Suprapubic skin (tissue), 4 donors: ENCODE data around the gene RAPGEF4.

Experiments
- EP300 ChIP-seq: sonication (generic); formaldehyde crosslinking; IDR thresholded peaks from one replicate; pipeline ENCODE4 v1.6.1; 2017; ENCODE audit warnings: antibody characterized with exemption
- POLR2A ChIP-seq, 2 donors: fragments of 450-650 bp; IDR thresholded peaks; one replicate each; pipeline ENCODE4 v1.6.1; 2017; ENCODE audit warnings: antibody characterized with exemption in 2 of 2, mild to moderate bottlenecking in 2 of 2, moderate library complexity in 2 of 2
- POLR2AphosphoS5 ChIP-seq, 3 donors: sonication (generic); formaldehyde crosslinking; IDR thresholded peaks; one replicate each; pipeline ENCODE4 v1.6.1; 2017; ENCODE audit warnings: antibody characterized with exemption in 3 of 3
- TF ChIP-seq, protein P1 (sequence below), 2 donors: fragments of 200-600 bp in 1 of 2; fragments of 450-650 bp in 1 of 2; sonication (generic) in 1 of 2; IDR thresholded peaks; one replicate each; pipeline ENCODE4 v1.5.1; 2016 to 2019; ENCODE audit warnings: antibody characterized with exemption in 2 of 2, mild to moderate bottlenecking in 1 of 2, moderate library complexity in 1 of 2

GRCh38 chr2:173095356-173095755, 359.7 kb downstream of the RAPGEF4 start:
- TF ChIP-seq POLR2A (IDR thresholded peaks at IDR 0.05) (no peak), POLR2AphosphoS5 (IDR thresholded peaks at IDR 0.05) (no peak), EP300 (no peak)
- TF ChIP-seq, protein P1, sequence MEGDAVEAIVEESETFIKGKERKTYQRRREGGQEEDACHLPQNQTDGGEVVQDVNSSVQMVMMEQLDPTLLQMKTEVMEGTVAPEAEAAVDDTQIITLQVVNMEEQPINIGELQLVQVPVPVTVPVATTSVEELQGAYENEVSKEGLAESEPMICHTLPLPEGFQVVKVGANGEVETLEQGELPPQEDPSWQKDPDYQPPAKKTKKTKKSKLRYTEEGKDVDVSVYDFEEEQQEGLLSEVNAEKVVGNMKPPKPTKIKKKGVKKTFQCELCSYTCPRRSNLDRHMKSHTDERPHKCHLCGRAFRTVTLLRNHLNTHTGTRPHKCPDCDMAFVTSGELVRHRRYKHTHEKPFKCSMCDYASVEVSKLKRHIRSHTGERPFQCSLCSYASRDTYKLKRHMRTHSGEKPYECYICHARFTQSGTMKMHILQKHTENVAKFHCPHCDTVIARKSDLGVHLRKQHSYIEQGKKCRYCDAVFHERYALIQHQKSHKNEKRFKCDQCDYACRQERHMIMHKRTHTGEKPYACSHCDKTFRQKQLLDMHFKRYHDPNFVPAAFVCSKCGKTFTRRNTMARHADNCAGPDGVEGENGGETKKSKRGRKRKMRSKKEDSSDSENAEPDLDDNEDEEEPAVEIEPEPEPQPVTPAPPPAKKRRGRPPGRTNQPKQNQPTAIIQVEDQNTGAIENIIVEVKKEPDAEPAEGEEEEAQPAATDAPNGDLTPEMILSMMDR (IDR thresholded peaks at IDR 0.05) = no peak
